Upper lobe of right lung (tissue), 1 donor: Measurements from ENCODE around the gene IL11RA. TPM values are rescaled to one million over a fixed set of nuclear protein-coding genes. Genes with fewer than 3 reads are reported as not detected.

Experiments used
- ATAC-seq: fragments of 200-7000 bp; cut with Tn5 transposase; one replicate; pipeline ENCODE4 v1.9.1; 2020; ENCODE audit warnings: mild to moderate bottlenecking, moderate library complexity
- DNase-seq: peaks from one replicate; pipeline ENCODE4 v3.0.0-alpha.2; 2020
- H3K27ac ChIP-seq: fragments of 200-600 bp; one replicate; pipeline ENCODE4 v1.8.0; 2022
- H3K27me3 ChIP-seq: fragments of 200-600 bp; one replicate; pipeline ENCODE4 v1.8.0; 2022; ENCODE audit warnings: mild to moderate bottlenecking
- H3K36me3 ChIP-seq: fragments of 200-600 bp; one replicate; pipeline ENCODE4 v1.8.0; 2022
- H3K4me1 ChIP-seq: fragments of 200-600 bp; one replicate; pipeline ENCODE4 v1.8.0; 2022
- H3K4me3 ChIP-seq: fragments of 200-600 bp; one replicate; pipeline ENCODE4 v1.8.0; 2022; ENCODE audit warnings: mild to moderate bottlenecking
- H3K9me3 ChIP-seq: fragments of 200-600 bp; one replicate; pipeline ENCODE4 v1.8.0; 2022
- CTCF ChIP-seq: fragments of 200-600 bp; IDR thresholded peaks from one replicate; pipeline ENCODE4 v1.8.0; 2022; ENCODE audit warnings: antibody characterized with exemption
- intact Hi-C: fragments of 100-400 bp; cut with DNase I; formaldehyde crosslinking; loops from one replicate; pipeline ENCODE4 v1.11.0; 2022
- total RNA-seq: library from RNA; stranded (reverse); fragmentation: NEBNext Ultra II Directional; extraction: Animal tissue kit (Norgen Biotek cat#: 25700); gene quantifications from one replicate; pipeline ENCODE4 v1.2.1, GENCODE V29; 2021
- donor health status: DM: no; HTN: yes; CAD: no; lungs with severe emphysema.

The IL11RA gene
- total RNA-seq, 1 donor from 2014 or later: 18.7 TPM

- intact Hi-C loops: no loop called here
- no peak for TF ChIP-seq CTCF
Measured at GRCh38 chr9:34659592-34660253, 7.7 kb downstream of the IL11RA start.

GRCh38 chr9:34662526-34663302 lies 10.7 kb downstream of the IL11RA start, which contains the start of gene CCL27:
TSS of gene CCL27 (minus strand) at chr9:34662657. CDS start at chr9:34662633, 24 bp downstream.
- no peak for ATAC-seq
- Histone ChIP-seq H3K36me3 (no peaks in the 10 kb centered on the region), H3K9me3 (no peaks in the 10 kb centered on the region), H3K27ac (no peak within 1 kb of the TSS), H3K4me3 (no peak within 1 kb of the TSS), H3K27me3 (no peaks in the 10 kb centered on the region), H3K4me1 (peaks cover 15% of the 10 kb centered on the region)
- intact Hi-C loops: no loop called here
- no peak for TF ChIP-seq CTCF
- DNase-seq: no peak

More at GRCh38 chr9:34659592-34660253, 7.7 kb downstream of the IL11RA start:
- Histone ChIP-seq H3K27ac (no peak overlapping the region), H3K4me1 (peaks cover 13% of the 10 kb centered on the region), H3K4me3 (no peak overlapping the region), H3K9me3 (no peaks in the 10 kb centered on the region), H3K36me3 (no peaks in the 10 kb centered on the region), H3K27me3 (no peaks in the 10 kb centered on the region)
- ATAC-seq: no peak
- no peak for DNase-seq

GRCh38 chr9:34663303-34663605 lies 11.3 kb downstream of the IL11RA start:
- intact Hi-C loops: no loop called here
- Histone ChIP-seq H3K27ac (no peak overlapping the region), H3K27me3 (no peaks in the 10 kb centered on the region), H3K36me3 (no peaks in the 10 kb centered on the region), H3K4me1 (peaks cover 15% of the 10 kb centered on the region), H3K4me3 (no peak overlapping the region), H3K9me3 (no peaks in the 10 kb centered on the region)
- ATAC-seq (no peak), DNase-seq (no peak)
- no peak for TF ChIP-seq CTCF

- peak; percentile 49 for ATAC-seq
- peaks cover 15% of the 10 kb centered on the region for H3K4me1 ChIP-seq
- no peaks in the 10 kb centered on the region for H3K36me3 ChIP-seq
- H3K9me3 ChIP-seq: no peaks in the 10 kb centered on the region
- no peaks in the 10 kb centered on the region for H3K27me3 ChIP-seq
- TF ChIP-seq CTCF: peak; percentile 69
- intact Hi-C loops: no loop called here
- peak overlapping the region; percentile 81 for H3K27ac ChIP-seq
- peak overlapping the region; percentile 73 for H3K4me3 ChIP-seq
- peak; percentile 84 for DNase-seq
Measured at GRCh38 chr9:34664281-34665066, 12.5 kb downstream of the IL11RA start.

GRCh38 chr9:34665067-34665380 lies 13.0 kb downstream of the IL11RA start:
- no peak for ATAC-seq
- H3K4me1 ChIP-seq: peaks cover 15% of the 10 kb centered on the region
- H3K27ac ChIP-seq: peak overlapping the region; percentile 81
- peak overlapping the region; percentile 73 for H3K4me3 ChIP-seq
- TF ChIP-seq CTCF: no peak
- no peaks in the 10 kb centered on the region for H3K36me3 ChIP-seq
- no peaks in the 10 kb centered on the region for H3K9me3 ChIP-seq
- H3K27me3 ChIP-seq: no peaks in the 10 kb centered on the region
- intact Hi-C loops: no loop called here
- no peak for DNase-seq
